Measurements from ENCODE around the gene MAML3. TPM values are rescaled to one million over a fixed set of nuclear protein-coding genes. Genes with fewer than 3 reads are reported as not detected.

Gene MAML3
- total and polyA plus RNA-seq, 7 experiments from 2014 or later, result 0.53 to 9.4 (median 3.3) TPM

DNA sequence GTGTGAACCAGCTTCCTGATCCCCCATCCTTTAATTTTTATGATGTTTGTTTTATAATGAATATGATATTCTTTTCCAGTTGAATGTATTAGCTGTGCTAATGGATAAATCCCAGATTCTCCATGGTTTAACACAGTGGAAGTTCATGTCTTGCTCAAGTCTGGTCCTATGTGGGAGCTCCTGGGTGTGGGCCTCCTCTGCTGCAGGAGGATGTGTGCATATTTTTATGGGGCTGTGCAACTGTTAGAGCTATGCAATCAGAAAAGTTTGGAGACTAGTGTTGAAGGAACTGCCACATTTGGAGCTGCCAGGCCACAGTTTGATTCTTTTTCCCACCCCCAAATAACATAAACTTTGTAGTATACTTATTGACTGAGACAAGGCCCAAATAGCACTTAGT, 463.6 kb downstream of the MAML3 start:
- DNase-seq (no peak), ATAC-seq (no peak)
- no peaks in the 10 kb centered on the region for H3K9me3 ChIP-seq (ENCODE audit: control insufficient read depth in 2 of 3, low read length in 3 of 3)
- POLR2A ChIA-PET, result interaction anchor here (0.6 kb wide), 1 partner anchor 35 kb away, joined by 3 read pairs; no protein-coding TSS in a partner anchor
- Mint-ChIP-seq H3K9me3 (peaks cover 0 to 2% (median 0%) of the 10 kb centered on the region in 11 donors), H3K36me3 (peaks cover 0 to 19% (median 0%) of the 10 kb centered on the region in 5 donors), H3K4me3 (no peak overlapping the region), H3K4me1 (peaks cover 0 to 8% (median under 1%) of the 10 kb centered on the region in 7 donors), H3K27me3 (no peaks in the 10 kb centered on the region), H3K27ac (no peak overlapping the region)
- no peaks in the 10 kb centered on the region for H3K36me3 ChIP-seq (ENCODE audit: control insufficient read depth in 2 of 3, insufficient read depth in 3 of 3, low read length in 3 of 3)
- CTCF ChIA-PET, result interaction anchor here (0.6 kb wide), 1 partner anchor 10 kb away, joined by 3 read pairs; no protein-coding TSS in a partner anchor
- H3K4me3 ChIP-seq (ENCODE audit: low read length), result no peak overlapping the region
- intact Hi-C loops (cut with micrococcal nuclease), result no loop called here
- H3K4me1 ChIP-seq (ENCODE audit: control insufficient read depth in 2 of 2, insufficient read depth in 2 of 2, low read length in 2 of 2), result no peaks in the 10 kb centered on the region
- no peak overlapping the region for H3K27ac ChIP-seq (ENCODE audit: low read depth, low read length)
- no peaks in the 10 kb centered on the region for H3K27me3 ChIP-seq (ENCODE audit: control insufficient read depth in 2 of 2, insufficient read depth in 2 of 2, low read length in 2 of 2)

DNA sequence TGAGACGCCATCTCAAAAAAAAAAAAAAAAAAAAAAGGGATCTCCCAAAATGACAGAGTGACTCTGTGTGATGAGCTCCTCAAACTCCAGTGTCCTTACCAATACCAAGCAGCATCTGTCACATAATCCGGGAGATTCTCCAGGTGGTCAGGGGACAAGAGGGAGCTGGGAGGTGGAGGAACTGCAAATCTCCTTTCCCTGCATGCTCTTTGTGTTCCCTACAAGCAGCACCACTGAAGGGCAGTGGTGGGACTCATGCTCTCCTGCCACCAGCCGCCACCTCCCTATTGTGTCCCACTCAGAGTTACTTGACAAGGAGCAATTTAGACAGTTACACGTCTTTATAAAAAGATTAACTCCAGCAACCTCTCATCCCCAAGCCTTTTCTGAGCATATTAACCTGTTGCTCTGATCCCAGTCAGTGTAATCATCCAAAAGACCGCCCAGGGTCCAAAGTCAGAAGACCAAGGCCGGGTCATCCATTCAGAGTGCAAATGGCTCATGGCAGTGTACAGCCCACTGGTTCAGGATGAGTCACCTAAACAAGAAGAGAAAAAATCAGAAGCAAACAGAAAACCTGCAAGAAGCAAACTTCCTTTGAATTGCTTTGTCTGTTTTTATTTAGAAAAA, 464.8 kb downstream of the MAML3 start:
- H3K9me3 ChIP-seq (ENCODE audit: control insufficient read depth in 2 of 3, low read length in 3 of 3), result no peaks in the 10 kb centered on the region
- no peaks in the 10 kb centered on the region for H3K4me1 ChIP-seq (ENCODE audit: control insufficient read depth in 2 of 2, insufficient read depth in 2 of 2, low read length in 2 of 2)
- intact Hi-C loops (cut with micrococcal nuclease), result no loop called here
- Mint-ChIP-seq H3K27ac (no peak overlapping the region), H3K9me3 (peaks cover 0 to 10% (median 5%) of the 10 kb centered on the region in 11 donors), H3K4me1 (peaks cover 0 to 16% (median 4%) of the 10 kb centered on the region in 7 donors), H3K36me3 (peaks cover 0 to 27% (median 7%) of the 10 kb centered on the region in 5 donors), H3K27me3 (no peaks in the 10 kb centered on the region), H3K4me3 (no peak overlapping the region)
- no peak for DNase-seq
- no peaks in the 10 kb centered on the region for H3K27me3 ChIP-seq (ENCODE audit: control insufficient read depth in 2 of 2, insufficient read depth in 2 of 2, low read length in 2 of 2)
- H3K36me3 ChIP-seq (ENCODE audit: control insufficient read depth in 2 of 3, insufficient read depth in 3 of 3, low read length in 3 of 3), result no peaks in the 10 kb centered on the region
- CTCF ChIA-PET, result no interaction called here
- no peak overlapping the region for H3K4me3 ChIP-seq (ENCODE audit: low read length)
- ATAC-seq, result no peak
- POLR2A ChIA-PET, result no interaction called here
- no peak overlapping the region for H3K27ac ChIP-seq (ENCODE audit: low read depth, low read length)

DNA sequence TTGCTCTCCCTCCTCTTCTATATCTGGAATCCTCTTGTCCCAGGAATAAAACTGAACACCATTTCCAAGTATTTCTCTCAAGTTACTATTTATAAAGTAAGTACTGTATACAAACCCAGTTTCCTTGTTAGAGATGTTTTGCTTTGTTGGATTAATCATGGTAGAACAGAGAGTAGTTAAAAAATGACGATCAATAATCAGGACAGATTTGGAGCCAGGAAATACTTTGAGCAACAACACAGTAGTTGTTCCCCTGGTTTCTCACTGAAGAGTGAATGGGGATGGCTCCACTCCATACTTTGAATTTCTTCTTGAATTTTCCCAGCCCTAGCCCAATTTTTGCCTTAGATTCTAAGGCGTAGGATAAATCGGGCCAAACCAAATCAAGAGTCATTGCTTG, 467.0 kb downstream of the MAML3 start:
- Histone ChIP-seq H3K4me1 (ENCODE audit: control insufficient read depth in 2 of 2, insufficient read depth in 2 of 2, low read length in 2 of 2) (no peaks in the 10 kb centered on the region), H3K27me3 (ENCODE audit: control insufficient read depth in 2 of 2, insufficient read depth in 2 of 2, low read length in 2 of 2) (no peaks in the 10 kb centered on the region), H3K9me3 (ENCODE audit: control insufficient read depth in 2 of 3, low read length in 3 of 3) (no peaks in the 10 kb centered on the region), H3K36me3 (ENCODE audit: control insufficient read depth in 2 of 3, insufficient read depth in 3 of 3, low read length in 3 of 3) (no peaks in the 10 kb centered on the region), H3K4me3 (ENCODE audit: low read length) (no peak overlapping the region), H3K27ac (ENCODE audit: low read depth, low read length) (no peak overlapping the region)
- DNase-seq, result no peak
- intact Hi-C loops (cut with micrococcal nuclease), result no loop called here
- ChIA-PET POLR2A (no interaction called here), CTCF (no interaction called here)
- Mint-ChIP-seq H3K4me1 (peaks cover 0 to 30% (median 5%) of the 10 kb centered on the region in 7 donors), H3K27ac (no peak overlapping the region), H3K4me3 (no peak overlapping the region), H3K9me3 (peaks cover 0 to 17% (median 5%) of the 10 kb centered on the region in 11 donors), H3K36me3 (peaks cover 0 to 43% (median 17%) of the 10 kb centered on the region in 5 donors), H3K27me3 (peaks cover 0 to 6% (median 0%) of the 10 kb centered on the region in 5 donors)
- no peak for ATAC-seq

DNA sequence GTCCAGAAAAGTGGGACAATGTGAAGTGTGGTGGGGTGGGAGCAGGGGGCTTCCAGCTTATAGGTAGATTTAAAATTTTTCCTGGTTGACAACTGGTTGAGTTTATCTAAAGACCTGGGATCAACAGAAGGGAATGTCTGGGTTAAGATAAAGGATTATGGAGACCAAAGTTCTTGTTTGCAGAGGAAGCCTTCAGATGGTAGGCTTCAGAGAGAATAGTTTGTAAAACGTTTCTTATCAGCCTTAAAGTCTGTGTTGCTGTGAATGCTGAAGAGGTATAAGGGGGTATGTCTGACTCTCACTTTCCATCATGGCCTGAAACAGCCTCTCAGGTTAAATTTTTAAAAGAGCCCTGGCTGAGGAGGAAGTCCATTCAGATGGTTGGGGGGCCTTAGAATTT, 467.9 kb downstream of the MAML3 start:
- H3K4me1 Mint-ChIP-seq, result peaks cover 0 to 29% (median 5%) of the 10 kb centered on the region in 7 donors
- peaks cover 0 to 17% (median 5%) of the 10 kb centered on the region in 11 donors for H3K9me3 Mint-ChIP-seq
- H3K27me3 Mint-ChIP-seq, result peaks cover 0 to 6% (median 0%) of the 10 kb centered on the region in 5 donors
- no peak overlapping the region for H3K4me3 Mint-ChIP-seq
- H3K4me3 ChIP-seq (ENCODE audit: low read length), result no peak overlapping the region
- POLR2A ChIA-PET, result no interaction called here
- H3K36me3 ChIP-seq (ENCODE audit: control insufficient read depth in 2 of 3, insufficient read depth in 3 of 3, low read length in 3 of 3), result no peaks in the 10 kb centered on the region
- H3K9me3 ChIP-seq (ENCODE audit: control insufficient read depth in 2 of 3, low read length in 3 of 3), result no peaks in the 10 kb centered on the region
- ATAC-seq (no peak), DNase-seq (no peak)
- H3K4me1 ChIP-seq (ENCODE audit: control insufficient read depth in 2 of 2, insufficient read depth in 2 of 2, low read length in 2 of 2), result no peaks in the 10 kb centered on the region
- peaks cover 0 to 45% (median 13%) of the 10 kb centered on the region in 5 donors for H3K36me3 Mint-ChIP-seq
- H3K27ac ChIP-seq (ENCODE audit: low read depth, low read length), result no peak overlapping the region
- CTCF ChIA-PET, result no interaction called here
- H3K27ac Mint-ChIP-seq, result peak overlapping the region in 1 of 9 donors; percentile 66
- intact Hi-C loops (cut with micrococcal nuclease), result no loop called here
- no peaks in the 10 kb centered on the region for H3K27me3 ChIP-seq (ENCODE audit: control insufficient read depth in 2 of 2, insufficient read depth in 2 of 2, low read length in 2 of 2)

DNA sequence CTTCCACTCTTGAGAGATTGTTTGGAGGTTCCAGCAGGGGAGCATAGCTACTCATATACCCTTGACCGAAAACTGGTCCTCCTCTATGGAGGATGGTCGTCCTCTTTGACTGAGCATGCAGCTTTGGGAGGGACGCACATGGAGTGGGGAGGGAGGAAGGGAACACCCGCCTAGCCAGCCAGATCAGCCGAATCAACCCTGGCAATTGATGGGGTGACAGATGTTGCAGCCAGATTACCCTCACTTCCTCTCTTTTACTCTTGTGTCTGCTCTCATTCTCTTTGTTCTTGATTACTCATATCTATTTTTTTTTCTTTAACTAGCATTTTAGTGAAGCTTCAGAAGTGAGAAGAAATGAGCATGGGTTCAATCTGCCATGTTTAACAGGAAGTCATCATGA, 468.8 kb downstream of the MAML3 start:
- Mint-ChIP-seq H3K4me1 (peaks cover 0 to 33% (median 5%) of the 10 kb centered on the region in 7 donors), H3K9me3 (peaks cover 0 to 17% (median 5%) of the 10 kb centered on the region in 11 donors), H3K27me3 (peaks cover 0 to 6% (median 0%) of the 10 kb centered on the region in 5 donors), H3K36me3 (peaks cover 0 to 46% (median 13%) of the 10 kb centered on the region in 5 donors), H3K27ac (peak overlapping the region in 2 of 9 donors; percentile 66 to 82), H3K4me3 (peak overlapping the region in 1 of 10 donors; percentile 34)
- intact Hi-C loops (cut with micrococcal nuclease), result no loop called here
- POLR2A ChIA-PET, result no interaction called here
- CTCF ChIA-PET, result no interaction called here
- Histone ChIP-seq H3K4me1 (ENCODE audit: control insufficient read depth in 2 of 2, insufficient read depth in 2 of 2, low read length in 2 of 2) (no peaks in the 10 kb centered on the region), H3K9me3 (ENCODE audit: control insufficient read depth in 2 of 3, low read length in 3 of 3) (no peaks in the 10 kb centered on the region), H3K27ac (ENCODE audit: low read depth, low read length) (no peak overlapping the region), H3K36me3 (ENCODE audit: control insufficient read depth in 2 of 3, insufficient read depth in 3 of 3, low read length in 3 of 3) (no peaks in the 10 kb centered on the region), H3K27me3 (ENCODE audit: control insufficient read depth in 2 of 2, insufficient read depth in 2 of 2, low read length in 2 of 2) (no peaks in the 10 kb centered on the region), H3K4me3 (ENCODE audit: low read length) (no peak overlapping the region)
- ATAC-seq (no peak), DNase-seq (no peak)

DNA sequence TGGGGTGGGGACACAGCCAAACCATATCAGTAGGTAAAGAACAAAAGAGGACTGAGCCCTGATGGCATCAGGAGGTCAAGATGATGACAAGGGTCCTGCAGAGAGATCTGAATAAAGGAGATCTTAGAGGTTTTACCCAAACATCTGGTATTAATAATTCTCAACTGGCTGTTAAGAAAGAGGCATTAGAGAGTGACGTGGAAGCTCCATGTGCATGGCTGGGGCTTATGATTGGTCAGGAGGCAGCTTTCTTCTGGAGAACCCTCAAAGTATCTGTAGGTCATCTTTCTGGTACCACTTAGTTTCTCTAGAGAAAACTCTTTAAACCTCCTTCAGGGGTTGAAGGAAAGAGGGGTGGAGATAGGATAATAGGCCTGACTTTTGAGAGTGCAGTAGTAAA, 469.6 kb downstream of the MAML3 start:
- H3K27me3 Mint-ChIP-seq, result peaks cover 0 to 6% (median 0%) of the 10 kb centered on the region in 5 donors
- ChIA-PET CTCF (no interaction called here), POLR2A (no interaction called here)

DNA sequence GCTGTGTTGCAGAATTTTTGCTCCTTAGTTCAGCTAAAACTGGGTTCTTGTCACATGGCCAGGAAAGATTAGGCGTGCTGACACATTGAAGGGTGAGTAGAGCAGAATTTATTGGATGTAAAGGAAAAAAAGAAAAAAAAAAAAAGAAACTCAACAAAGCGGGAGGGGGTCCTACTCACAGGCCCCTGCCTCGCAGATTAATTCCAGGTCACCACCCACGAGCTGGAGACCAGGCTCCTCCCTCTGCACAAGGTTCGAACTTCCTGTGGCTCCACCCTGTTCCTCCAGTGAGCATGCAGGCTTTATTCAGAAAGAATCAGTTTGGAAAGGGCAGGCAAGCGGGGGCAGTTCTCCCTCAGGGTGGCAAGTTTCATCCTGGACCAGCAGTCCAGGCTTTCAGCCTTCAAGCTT, 471.2 kb downstream of the MAML3 start:
- H3K27ac ChIP-seq (ENCODE audit: low read depth, low read length), result no peak overlapping the region
- ChIA-PET CTCF (no interaction called here), POLR2A (no interaction called here)
- peaks cover 0 to 17% (median 5%) of the 10 kb centered on the region in 11 donors for H3K9me3 Mint-ChIP-seq
- ATAC-seq, result no peak
- no peak overlapping the region for H3K27ac Mint-ChIP-seq
- H3K27me3 Mint-ChIP-seq, result peaks cover 0 to 6% (median 0%) of the 10 kb centered on the region in 5 donors
- H3K4me3 Mint-ChIP-seq, result peak overlapping the region in 1 of 10 donors; percentile 21
- H3K27me3 ChIP-seq (ENCODE audit: control insufficient read depth in 2 of 2, insufficient read depth in 2 of 2, low read length in 2 of 2), result no peaks in the 10 kb centered on the region
- H3K4me3 ChIP-seq (ENCODE audit: low read length), result no peak overlapping the region
- no peak for DNase-seq
- intact Hi-C loops (cut with micrococcal nuclease), result no loop called here
- H3K36me3 Mint-ChIP-seq, result peaks cover 6 to 66% (median 15%) of the 10 kb centered on the region in 5 donors
- H3K9me3 ChIP-seq (ENCODE audit: control insufficient read depth in 2 of 3, low read length in 3 of 3), result no peaks in the 10 kb centered on the region
- no peaks in the 10 kb centered on the region for H3K36me3 ChIP-seq (ENCODE audit: control insufficient read depth in 2 of 3, insufficient read depth in 3 of 3, low read length in 3 of 3)
- no peaks in the 10 kb centered on the region for H3K4me1 ChIP-seq (ENCODE audit: control insufficient read depth in 2 of 2, insufficient read depth in 2 of 2, low read length in 2 of 2)
- H3K4me1 Mint-ChIP-seq, result peaks cover 0 to 36% (median 5%) of the 10 kb centered on the region in 7 donors

More for the DNA sequence above, 469.6 kb downstream of the MAML3 start:
- intact Hi-C loops (cut with micrococcal nuclease), result no loop called here
- Histone ChIP-seq H3K36me3 (ENCODE audit: control insufficient read depth in 2 of 3, insufficient read depth in 3 of 3, low read length in 3 of 3) (no peaks in the 10 kb centered on the region), H3K27ac (ENCODE audit: low read depth, low read length) (no peak overlapping the region), H3K9me3 (ENCODE audit: control insufficient read depth in 2 of 3, low read length in 3 of 3) (no peaks in the 10 kb centered on the region), H3K27me3 (ENCODE audit: control insufficient read depth in 2 of 2, insufficient read depth in 2 of 2, low read length in 2 of 2) (no peaks in the 10 kb centered on the region), H3K4me3 (ENCODE audit: low read length) (no peak overlapping the region), H3K4me1 (ENCODE audit: control insufficient read depth in 2 of 2, insufficient read depth in 2 of 2, low read length in 2 of 2) (no peaks in the 10 kb centered on the region)
- Mint-ChIP-seq H3K9me3 (peaks cover 0 to 17% (median 5%) of the 10 kb centered on the region in 11 donors), H3K4me1 (peaks cover 0 to 34% (median 5%) of the 10 kb centered on the region in 7 donors), H3K4me3 (no peak overlapping the region), H3K27ac (no peak overlapping the region), H3K36me3 (peaks cover 0 to 51% (median 13%) of the 10 kb centered on the region in 5 donors)
- DNase-seq, result no peak
- ATAC-seq, result no peak

All from naive thymus-derived CD4-positive, alpha-beta T cell (primary cell).